Measurements from ENCODE around the gene CISD3.

CISD3 gene

DNA sequence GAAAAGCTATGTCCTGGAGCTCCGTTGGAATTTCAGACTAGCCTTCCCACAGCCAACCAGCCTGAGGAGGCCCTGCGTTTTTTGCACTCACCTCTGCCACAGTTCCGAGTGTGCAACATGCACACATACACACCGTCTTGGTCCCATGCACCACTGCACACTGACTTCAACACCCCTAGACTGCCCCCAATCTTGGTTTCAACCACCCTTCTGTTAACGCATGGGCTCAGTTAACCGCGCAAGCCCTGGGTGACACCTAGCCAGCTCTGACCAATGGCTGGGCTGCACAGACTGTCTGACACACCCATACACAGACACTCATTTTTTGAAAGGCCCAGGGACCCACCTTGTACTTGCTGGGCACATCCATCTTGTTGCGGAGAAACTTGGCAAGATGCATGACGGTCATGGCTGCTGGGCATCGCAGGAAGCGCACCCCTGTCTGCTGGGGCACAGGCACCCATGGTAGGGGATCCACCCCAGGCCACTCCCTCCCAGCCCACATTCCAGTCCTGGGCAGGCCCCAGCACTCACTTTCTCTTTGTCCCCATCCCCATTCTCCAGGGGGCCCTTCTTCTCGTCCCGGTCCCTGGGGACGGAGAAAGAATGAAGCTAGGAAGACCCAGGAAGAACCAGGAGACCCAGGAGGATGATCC lies 8.0 kb downstream of the CISD3 start:
- TF ChIP-seq, protein P1, sequence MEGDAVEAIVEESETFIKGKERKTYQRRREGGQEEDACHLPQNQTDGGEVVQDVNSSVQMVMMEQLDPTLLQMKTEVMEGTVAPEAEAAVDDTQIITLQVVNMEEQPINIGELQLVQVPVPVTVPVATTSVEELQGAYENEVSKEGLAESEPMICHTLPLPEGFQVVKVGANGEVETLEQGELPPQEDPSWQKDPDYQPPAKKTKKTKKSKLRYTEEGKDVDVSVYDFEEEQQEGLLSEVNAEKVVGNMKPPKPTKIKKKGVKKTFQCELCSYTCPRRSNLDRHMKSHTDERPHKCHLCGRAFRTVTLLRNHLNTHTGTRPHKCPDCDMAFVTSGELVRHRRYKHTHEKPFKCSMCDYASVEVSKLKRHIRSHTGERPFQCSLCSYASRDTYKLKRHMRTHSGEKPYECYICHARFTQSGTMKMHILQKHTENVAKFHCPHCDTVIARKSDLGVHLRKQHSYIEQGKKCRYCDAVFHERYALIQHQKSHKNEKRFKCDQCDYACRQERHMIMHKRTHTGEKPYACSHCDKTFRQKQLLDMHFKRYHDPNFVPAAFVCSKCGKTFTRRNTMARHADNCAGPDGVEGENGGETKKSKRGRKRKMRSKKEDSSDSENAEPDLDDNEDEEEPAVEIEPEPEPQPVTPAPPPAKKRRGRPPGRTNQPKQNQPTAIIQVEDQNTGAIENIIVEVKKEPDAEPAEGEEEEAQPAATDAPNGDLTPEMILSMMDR (conservative IDR thresholded peaks at IDR 0.05) = no peak
- TF ChIP-seq ZFX (IDR thresholded peaks at IDR 0.05) = no peak
- H3K27ac ChIP-seq = no peak overlapping the region

DNA sequence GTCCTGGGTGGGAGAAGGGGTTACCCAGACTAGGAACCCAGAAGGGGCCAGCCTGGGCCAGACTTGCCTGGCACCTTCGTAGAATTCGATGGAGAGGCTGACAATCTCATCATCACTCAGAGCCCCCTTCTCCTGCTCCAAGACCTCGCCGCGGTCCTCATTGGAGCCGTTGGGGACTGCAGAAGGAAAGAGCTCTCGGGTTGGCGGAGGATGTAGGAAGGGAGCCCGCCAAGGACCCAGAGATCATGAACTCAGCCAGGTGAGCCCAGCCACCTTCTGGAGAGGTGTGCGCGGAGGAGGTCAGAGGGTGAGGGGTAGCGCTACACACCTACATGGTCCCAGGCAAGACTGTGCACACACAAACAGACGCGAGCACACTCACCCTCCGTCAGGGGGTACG lies 8.5 kb downstream of the CISD3 start:
- TF ChIP-seq ZFX (IDR thresholded peaks at IDR 0.05) = no peak
- TF ChIP-seq, protein P1 (conservative IDR thresholded peaks at IDR 0.05) = no peak
- H3K27ac ChIP-seq = no peak overlapping the region

DNA sequence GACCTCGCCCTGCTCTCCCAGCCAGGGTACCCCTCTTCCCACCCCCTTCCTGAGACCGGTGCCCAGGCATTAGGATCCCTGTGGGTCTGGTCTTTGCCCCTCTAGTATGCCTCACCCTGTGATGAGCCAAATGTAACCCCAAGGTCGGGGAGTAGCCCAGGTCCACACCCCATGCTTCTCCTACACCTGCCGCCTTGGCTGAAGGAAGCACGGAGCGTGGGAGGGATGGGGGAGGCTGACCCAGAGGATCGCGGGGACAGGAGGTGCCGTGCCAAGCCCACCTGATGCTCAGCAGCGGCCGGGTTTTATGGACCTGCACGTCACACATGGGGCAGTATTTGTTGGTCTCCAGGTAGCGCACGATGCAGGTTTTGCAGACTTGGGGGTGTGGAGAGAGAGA lies 9.2 kb downstream of the CISD3 start:
- no peak overlapping the region for H3K27ac ChIP-seq
- TF ChIP-seq, protein P1 (conservative IDR thresholded peaks at IDR 0.05) = no peak
- no peak for TF ChIP-seq ZFX (IDR thresholded peaks at IDR 0.05)

DNA sequence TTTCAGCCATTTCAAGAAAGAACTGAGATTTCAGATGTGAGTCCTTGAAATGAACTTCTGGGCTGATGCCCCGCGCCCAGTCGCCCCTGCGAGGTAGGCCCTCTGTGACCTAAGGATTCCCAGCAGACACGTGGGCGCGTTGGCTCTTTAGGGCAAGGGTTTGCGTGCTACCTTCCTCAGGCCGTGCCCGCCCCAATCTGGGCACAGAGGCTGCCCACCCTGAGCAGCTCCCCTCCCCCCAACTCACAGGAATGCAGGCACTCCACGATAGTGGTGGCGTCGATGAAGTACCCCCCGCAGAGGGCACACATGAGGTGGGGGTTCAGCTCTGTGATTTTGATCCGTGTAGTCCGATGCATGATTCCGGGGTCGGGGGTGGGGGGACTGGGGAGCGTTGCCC lies 9.9 kb downstream of the CISD3 start:
- TF ChIP-seq, protein P1 (conservative IDR thresholded peaks at IDR 0.05) = no peak
- TF ChIP-seq ZFX (IDR thresholded peaks at IDR 0.05) = no peak
- H3K27ac ChIP-seq = no peak overlapping the region

DNA sequence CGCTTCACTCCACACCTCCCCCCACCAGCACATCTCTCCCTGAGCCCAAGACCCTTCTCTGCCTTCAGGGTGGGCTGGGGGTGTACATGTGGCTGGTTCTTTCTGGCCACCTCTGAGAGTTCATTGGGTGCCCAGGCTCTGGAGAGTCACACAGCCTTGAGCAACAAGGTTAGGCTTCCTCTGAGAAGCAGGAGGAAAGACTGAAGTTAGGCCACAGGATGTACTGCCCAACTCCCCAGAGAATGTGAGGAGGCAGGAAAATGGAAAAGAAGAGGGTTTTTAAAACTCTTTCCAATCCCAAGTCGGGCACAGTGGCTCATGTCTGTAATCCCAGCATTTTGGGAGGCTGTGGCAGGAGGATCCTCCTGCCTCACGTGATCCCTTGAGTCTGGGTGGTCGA lies 10.7 kb downstream of the CISD3 start:
- TF ChIP-seq, protein P1 (conservative IDR thresholded peaks at IDR 0.05) = no peak
- TF ChIP-seq ZFX (IDR thresholded peaks at IDR 0.05) = no peak
- peak overlapping the region; percentile 58 for H3K27ac ChIP-seq

DNA sequence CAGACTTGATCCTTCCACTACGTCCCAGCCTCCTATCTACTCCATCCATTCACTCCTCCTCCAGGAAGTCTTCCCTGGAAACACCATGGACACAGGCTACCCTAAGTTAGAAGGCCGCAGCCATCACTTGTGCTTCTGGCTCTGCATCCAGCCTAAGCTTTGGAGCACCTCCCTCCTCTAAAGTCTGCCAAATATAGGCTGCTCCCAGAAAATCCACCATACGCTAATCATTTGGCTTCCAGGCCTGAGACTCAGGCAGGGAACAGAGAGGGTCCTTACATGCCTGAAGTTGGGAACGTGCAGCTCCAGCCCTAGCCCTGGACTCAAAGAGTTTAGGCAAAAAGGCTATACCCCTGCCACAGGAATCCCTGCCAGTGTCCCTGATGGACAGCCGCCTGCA lies 11.3 kb downstream of the CISD3 start:
- TF ChIP-seq ZFX (IDR thresholded peaks at IDR 0.05) = no peak
- TF ChIP-seq, protein P1 (conservative IDR thresholded peaks at IDR 0.05) = no peak
- peak overlapping the region; percentile 58 for H3K27ac ChIP-seq

DNA sequence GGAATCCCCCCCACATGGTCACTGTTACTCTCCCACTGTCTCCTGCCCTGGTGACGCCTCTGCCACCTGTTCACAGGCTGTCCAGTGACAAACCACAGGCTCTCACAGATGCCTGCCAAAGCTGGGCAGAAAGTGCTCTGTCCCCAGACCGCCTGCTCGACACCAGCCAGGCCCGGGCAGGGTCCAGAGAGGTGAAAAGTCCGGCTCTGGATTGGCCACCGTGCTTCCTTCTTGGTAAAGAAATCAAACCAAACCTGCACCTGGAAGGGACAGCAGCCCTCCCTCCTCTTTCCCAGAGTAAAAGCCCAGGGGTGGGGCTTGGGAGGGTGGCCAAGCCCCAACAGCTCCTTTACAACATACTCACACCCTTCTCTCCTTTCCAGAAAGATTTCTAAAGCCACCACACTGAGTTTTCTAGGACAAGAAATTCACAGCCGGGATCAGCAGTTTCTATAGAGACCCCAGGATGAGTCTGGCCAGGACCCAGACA lies 11.8 kb downstream of the CISD3 start:
- TF ChIP-seq, protein P1 (conservative IDR thresholded peaks at IDR 0.05) = no peak
- TF ChIP-seq ZFX (IDR thresholded peaks at IDR 0.05) = no peak
- H3K27ac ChIP-seq = peak overlapping the region; percentile 58
